ENCODE data around the gene CARS2.
"Not testable (repeated sequence)": the region's sequence is repeated elsewhere in the genome, so short reads cannot be mapped to it uniquely, and the experiment has no call there.

Gene CARS2

DNA sequence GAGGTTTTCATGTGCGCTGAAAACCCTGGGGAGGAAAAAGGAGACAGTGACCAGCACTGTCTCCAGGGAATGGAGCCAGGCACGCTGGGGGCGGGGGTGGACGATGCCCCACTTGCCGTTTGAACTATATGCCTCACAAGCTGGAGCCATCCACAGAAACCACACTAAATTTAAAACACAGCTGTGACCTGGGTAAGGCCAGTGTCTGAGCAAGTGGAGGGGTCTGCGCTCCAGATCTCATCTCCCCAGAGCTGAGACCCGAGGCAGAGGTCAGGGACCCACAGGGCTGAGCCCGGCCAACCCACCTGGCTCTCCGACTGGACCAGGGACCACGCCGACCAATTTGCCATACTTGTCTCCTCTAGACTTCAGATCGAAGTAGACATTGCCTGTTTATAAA lies 23.2 kb downstream of the CARS2 start:
- DNase-seq (ENCODE audit: low spot score), result no peak

DNA sequence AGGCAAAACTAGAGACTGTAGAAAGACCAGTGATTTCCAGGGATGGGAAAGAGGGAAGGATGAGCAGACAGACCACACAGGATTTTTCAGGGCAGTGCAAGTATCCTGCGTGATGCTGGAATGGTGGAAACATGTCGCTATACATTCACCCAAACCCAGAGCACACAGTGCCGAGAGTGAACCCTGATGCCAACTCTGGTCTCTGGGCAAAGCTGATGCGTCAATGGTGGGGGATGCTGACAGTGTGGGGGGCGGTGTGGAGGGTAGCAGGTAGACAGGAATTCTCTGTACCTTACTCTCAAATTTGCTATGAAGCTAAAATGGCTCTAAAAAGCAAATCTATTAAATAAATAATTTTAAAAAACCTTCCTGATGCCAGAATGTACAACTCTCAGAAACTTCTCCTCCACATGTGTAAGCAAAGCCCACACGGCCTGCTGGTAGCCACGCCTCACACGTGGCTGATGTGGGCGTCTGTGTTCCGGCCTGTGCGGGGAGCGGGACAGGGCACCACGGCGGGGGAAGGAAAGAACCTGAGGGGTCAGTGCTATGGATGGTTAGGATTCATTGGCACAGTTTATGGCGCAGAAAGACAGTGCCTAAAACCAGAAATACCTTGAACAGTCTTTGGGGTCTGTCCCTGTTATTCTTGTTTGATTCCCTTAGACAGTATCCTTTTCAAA lies 23.9 kb downstream of the CARS2 start:
- DNase-seq (ENCODE audit: low spot score), result no peak

DNA sequence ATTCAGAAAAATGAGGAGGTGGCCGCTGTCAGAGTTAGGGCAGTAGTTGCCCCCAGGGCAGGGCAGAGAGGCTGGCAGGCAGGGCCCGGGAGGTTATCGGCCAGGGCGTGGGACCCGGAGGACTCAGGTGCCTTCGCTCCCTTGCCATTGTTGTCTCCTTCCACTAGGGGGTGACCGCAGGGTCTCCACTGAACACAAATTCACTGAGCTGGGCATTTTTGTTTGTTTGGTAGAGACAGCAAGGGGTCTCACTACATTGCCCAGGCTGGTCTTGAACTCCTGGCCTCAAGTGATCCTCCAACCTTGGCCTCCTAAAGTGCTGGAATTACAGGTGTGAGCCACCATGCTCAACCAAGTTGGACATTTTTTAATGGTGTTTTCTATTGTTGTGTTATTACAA lies 25.1 kb downstream of the CARS2 start:
- no peak for DNase-seq (ENCODE audit: low spot score)

DNA sequence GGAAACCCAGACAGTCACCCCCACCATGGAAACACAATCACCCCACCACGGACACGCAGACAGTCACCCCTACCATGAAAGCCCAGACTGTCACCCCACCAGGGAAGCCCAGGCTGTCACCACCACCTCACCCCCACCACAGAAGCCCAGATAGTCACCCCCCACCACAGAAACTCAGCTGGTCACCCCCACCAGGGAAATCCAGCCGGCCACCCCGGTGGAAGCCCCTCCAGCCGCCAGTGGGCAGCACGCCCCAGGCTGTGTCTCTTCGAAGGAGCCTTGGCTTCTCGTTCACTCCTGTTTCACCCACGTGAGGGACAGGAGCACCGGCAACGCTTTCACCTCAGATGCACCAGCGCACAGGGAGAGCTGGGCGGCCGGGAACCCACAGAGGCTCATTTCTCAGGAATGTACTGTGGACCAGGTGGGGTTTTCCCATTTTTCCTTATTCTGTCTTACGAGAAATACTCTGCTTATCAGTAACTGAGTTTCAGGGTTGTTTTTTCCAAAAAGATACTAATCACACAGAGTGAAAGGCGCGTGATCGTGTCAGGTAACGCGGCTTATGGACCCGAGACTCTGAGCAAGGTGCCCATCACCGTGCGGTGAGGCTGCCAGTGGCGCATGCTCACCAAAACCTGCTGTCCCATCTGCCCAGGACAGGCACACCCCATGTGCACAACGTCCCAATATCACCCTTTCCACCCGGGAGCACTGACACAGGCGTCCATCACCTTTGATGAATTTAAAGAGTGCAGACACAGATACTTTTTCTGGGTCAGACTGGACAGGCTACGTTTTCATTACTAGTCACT lies 28.0 kb downstream of the CARS2 start:
- no peak for DNase-seq (ENCODE audit: low spot score)

DNA sequence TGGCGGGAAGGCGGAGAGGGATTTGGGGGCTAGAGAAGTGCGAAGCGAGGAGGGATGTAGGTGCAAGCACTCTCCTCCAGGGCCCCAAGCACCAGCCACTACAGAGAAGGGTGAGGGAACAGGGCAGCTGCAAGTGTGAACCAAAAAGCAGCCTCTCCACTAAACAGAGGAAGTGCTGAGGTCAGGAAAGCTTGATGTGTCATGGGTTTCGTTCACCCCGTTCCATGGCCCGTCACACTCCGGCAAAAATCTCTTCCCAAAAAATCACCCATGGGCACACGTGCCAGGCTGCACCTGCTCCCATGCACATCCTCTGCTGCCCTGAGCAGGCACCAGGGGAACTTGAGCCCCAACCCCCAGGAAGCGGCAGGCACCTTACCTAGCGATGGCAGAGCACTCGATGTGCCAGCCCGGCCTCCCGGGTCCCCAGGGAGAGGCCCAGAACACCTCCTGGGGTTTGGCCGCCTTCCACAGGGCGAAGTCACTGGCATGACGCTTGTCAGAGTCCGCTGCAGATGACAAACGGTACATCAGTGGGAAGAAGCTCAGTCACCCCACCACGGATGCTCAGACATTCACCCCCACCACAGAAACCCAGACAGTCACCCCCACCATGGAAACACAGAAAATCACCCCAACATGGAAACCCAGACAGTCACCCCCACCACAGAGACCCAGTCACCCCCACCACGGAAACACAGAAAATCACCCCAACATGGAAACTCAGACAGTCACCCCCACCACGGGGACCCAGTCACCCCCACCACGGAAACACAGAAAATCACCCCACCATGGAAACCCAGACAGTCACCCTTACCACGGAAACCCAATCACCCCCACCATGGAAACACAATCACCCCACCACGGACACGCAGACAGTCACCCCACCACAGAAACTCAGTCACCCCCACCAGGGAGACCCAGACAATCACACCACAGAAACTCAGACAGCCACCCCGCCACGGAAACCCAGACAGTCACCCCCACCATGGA lies 29.0 kb downstream of the CARS2 start:
- no peak for DNase-seq (ENCODE audit: low spot score)

DNA sequence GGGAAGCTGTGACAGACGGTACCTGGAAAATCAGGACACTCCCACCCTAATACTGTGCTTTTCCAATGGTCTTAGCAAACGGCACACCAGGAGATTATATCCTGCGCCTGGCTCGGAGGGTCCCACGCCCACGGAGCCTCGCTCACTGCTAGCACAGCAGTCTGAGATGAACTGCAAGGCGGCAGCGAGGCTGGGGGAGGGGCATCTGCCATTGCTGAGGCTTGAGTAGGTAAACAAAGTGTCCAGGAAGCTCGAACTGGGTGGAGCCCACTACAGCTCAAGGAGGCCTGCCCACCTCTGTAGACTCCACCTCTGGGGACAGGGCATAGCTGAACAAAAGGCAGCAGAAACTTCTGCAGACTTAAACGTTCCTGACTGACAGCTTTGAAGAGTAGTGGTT lies 36.1 kb downstream of the CARS2 start:
- not testable (repeated sequence) for DNase-seq (ENCODE audit: low spot score)

DNA sequence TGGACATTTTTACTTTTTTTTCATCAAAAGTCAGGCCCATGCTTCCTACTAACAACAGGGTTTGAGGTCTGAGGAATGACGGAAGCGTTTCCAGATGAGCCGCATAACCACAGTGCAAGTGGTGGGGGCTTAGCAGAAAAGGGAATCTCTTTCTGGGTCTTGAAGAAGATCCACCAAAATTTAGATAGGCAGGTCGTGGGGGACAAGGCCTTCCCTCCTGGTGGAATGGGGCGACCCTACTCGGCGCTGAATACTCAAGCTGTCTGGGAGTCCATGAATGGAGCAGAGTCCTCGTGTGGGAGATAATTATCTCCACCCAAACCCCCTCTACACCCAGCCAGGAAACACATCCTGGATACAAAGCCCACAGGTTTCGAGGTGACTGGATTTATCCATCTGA lies 36.9 kb downstream of the CARS2 start:
- DNase-seq (ENCODE audit: low spot score), result no peak

DNA sequence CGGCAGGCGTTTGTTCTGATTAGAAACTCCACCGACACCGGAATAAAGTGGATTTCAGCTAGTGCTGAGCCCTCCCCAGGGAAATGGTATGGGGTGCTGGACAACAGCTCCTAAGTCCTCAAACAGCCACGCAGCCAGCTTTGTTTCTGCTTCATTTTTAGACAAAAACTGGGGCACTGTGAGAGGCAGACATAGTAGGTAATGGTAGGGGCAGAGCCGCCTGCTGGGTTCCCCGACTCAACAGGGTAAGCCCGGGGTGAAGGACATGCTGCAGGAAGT lies 39.7 kb downstream of the CARS2 start:
- no peak for DNase-seq (ENCODE audit: low spot score)

DNA sequence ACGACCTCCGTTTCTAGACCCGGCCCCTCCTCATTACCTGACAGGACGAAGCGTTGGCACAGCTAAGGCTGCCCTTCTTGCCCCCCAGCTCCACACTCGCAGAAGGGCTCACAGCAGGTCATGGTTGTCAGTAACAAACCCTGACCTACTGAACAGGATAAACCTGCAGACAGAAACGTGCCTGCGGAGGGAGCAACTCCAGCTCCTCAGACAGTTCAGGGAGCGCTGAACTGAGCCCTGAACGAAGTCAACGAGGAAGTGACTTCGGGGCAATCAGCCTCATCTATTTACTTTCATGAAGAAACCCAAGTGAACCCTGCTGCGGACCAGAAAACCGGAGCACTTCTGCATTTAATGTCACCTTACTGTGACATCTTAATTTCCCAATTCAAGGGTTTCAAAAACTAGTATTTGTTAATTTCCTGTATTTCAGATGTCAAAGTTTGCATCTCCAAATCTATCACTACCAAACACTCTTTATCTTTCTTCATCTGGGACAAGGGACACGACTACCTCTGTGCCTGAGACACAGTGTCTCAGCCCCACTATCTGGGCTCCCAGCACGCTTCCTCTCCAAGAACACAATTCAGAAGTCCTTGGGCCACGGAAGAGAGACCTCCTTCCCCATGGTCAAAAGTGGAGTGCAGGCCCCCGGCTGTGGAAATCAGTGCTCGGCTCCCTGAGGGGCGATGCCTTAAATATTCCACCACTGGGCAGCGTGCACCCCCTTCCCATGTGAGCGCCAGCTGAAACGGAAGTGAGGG lies 40.2 kb downstream of the CARS2 start:
- no peak for DNase-seq (ENCODE audit: low spot score)

DNA sequence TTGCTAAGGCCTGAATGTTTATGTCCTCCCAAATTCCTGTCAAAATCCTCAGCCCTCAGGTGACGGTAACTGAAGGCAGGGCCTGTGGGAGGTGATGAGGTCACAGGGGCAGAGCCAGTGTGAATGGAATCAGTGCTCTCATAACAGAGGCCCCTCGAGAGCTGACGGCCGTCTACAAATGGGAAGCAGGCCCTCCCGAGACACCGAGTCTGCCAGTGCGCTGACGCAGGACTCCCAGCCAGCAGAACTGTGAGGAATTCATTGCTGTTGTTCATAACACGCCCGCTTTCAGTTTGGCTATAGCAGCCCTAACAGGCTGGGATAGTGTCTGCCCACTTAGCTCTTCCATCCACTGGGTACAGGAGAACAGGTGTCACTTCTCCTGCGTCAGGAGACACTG lies 41.2 kb downstream of the CARS2 start:
- no peak for DNase-seq (ENCODE audit: low spot score)

DNA sequence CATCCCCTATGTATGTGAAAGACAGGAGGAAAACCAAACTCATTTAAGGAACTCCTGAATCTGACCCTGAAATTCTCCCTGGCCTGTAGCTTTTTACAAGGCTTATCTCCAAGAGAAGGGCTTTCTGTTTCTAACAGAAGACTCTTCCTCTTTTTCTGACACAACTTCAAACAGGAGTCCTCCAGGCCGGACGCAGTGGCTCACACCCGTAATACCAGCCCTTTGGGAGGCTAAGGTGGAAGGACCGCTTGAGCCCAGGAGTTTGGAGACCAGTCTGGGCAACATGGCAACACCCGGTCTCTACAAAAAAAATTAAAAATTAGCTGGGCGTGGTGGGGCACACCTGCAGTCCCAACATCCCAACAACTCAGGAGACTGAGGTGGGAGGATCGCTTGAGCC lies 41.9 kb downstream of the CARS2 start:
- no peak for DNase-seq (ENCODE audit: low spot score)

DNA sequence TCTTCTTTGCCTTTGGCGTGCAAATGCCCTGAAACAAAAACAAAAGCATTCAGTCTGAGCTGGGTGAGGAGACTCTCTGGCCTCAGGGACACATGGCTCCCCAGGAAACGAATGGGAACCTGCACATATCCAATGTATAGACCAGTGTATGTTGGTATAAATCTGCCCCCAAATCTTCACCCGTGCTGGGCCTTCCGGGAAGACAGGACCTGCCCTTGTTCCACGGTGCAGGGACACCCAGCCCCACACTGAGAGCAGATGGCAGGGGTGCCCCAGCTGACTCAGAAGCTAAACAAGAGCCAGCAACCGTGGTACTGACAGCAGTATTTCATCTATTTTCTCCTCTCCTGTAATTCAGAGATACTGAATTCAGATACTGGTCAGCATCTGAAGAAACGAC lies 42.4 kb downstream of the CARS2 start:
- no peak for DNase-seq (ENCODE audit: low spot score)

DNA sequence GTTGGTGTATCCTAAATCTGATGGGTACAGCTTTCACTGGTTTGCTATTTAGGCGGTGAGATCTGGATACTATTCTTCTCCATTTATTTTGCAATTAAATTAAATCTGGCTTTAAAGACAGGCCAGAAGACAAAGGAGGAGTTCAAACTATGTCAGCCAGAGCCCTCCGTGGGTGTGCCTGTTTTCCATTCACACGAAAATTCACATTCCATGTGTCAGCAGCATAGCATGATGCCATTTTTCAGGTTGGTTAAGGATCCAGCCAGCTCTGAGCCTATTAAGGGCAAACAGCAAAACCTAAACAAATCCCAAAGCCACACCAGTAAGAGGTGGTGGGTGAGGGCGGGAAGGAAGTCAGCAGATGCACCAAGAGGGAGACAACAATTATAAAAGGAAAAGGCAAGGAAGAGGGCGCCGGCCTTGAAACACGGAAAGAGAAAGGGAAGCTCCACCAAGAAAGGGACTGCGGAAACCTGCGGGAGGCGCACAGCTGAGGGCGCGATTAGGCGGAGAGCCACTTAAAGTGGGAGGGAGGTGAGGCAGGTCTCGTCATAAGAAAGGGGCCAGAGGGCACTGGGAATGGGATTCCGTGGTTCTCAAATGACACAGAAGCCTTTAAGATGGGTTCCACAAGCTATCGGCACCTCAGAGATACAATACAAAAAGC lies 43.0 kb downstream of the CARS2 start:
- DNase-seq (ENCODE audit: low spot score), result no peak

DNA sequence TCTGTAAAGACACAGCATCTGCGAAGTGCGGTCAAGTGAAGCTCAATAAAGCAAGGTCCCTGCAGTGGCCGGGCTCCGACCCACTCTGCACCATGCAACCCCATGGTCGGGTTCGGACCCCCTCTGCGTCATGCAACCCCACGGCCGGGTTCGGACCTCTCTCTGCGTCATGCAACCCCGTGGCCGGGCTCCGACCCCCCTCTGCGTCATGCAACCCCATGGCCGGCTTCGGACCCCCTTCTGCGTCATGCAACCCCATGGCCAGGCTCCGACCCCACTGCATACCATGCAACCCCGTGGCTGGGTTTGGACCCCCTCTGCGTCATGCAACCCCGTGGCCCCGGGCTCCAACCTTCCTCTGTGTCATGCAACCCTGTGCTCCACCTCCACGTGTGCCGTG lies 43.8 kb downstream of the CARS2 start:
- DNase-seq (ENCODE audit: low spot score), result no peak

DNA sequence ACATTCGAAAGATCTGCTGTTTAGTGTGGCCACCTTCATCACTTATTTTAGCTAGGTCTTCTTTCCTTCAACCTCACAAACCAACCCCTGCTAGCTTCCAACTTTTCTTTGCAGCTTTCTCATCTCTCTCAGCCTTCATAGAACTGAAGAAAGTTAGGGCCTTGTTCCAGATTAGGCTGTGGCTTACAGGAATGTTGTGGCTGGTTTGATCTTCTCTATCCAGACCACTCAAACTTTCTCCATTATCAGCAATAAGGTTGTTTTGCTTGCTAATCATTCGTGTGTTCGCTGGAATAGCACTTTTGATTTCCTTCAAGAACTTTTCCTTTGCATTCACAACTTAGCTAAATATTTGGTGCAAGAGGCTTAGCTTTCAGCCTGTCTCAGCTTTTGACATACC lies 44.7 kb downstream of the CARS2 start:
- DNase-seq (ENCODE audit: low spot score), result no peak

DNA sequence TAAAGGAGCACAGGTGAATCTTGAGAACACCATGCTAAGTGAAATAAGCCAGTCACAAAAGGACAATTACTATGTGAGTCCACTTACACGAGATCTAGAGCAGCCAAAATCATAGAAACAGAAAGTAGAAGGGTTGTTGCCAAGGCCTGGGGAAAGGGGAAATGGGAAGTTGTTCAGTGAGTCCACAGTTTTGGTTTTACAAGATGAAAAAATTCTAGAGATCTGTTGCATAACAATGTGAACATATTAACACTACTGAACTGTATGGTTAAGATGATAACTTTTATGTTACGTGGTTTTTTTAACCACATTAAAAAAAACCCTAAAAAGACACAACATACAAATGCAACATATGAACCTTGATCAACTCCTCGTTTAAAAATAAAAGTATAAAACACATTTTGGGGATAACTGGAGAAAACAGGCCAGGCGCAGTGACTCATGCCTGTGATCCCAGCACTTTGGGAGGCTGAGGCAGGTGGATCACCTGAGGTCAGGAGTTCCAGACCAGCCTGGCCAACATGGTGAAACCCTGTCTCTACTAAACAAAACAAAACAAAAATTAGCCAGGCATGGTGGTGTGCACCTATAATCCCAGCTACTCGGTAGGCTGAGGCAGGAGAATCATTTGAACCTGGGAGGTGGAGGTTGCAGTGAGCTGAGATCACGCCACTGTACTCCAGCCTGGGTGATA lies 47.6 kb downstream of the CARS2 start:
- DNase-seq (ENCODE audit: low spot score), result not testable (repeated sequence)

DNA sequence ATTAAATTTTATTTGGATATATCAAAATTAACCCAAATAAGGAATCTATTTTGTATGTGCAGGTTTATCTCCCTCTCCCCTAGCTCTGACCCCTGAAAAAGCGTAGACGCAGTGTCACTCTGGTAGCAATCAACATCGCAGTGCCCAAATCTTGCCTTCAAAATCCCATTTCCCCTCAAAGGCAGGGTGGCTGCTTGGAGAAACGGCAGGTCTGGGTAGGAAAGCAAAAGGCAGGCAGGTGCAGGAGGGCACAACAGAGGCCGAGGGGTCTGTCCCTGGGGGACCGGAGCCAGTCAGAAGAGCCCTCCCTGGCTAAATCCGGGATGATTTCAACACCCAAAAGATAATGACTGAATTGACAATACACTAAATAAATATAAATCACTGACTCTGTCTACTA lies 48.7 kb downstream of the CARS2 start:
- no peak for DNase-seq (ENCODE audit: low spot score)

DNA sequence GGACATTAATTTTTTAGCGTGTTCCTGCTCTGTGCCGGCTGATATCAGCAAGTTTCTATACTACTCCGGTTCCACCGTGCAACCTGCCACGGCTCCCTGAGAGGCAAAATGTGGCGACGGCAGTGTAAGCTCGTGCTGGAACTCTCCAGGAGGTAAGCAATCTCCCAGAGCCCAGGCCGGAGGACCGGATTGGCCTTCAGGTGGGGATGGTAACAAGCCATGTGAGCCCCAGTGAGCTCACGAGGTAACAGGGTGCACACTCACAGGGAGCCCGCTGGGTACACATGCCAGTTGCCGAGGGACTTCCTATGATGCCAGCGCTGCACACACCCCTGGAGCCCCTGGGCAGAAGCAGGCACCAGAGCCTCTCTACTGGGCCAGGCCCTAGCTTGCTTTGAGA lies 52.1 kb downstream of the CARS2 start:
- DNase-seq (ENCODE audit: low spot score), result no peak

DNA sequence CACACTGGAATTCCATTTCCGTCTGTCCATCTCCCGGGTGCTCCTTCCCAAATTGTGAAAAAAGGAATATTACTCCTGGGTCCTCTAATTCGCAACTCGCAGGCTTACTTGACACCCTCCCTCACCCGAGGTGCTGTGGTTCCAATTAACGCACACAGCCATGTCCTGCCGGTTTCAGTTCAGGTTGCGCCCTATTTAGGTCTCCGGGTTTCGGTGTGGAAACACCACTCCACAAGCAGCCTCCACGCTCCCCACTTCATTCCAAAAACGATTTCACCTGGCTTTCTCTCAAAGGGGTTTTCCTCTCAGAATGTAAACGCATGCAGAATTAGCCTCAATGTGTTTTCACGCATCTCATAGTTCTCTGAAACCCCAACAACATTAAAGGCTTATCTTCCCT lies 52.6 kb downstream of the CARS2 start:
- no peak for DNase-seq (ENCODE audit: low spot score)

DNA sequence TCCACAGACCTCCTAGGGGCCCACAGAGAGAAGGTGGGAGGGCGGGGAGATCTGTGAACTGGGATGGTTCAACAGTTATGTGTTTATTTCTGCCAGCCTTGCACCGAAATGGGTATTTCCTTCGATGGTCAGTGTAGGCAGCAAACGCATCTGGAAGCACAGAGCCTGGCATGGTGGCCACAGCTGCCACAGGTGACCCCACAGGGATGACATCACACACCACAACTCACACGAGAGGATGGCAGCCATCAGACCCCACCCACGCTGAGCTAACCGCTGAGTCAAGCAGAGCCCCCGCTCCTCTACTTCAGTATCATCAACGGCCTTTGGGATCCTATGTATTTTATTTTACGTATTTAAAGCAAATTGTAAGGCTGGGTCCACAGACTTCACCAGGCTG lies 53.2 kb downstream of the CARS2 start:
- DNase-seq (ENCODE audit: low spot score), result no peak

DNA sequence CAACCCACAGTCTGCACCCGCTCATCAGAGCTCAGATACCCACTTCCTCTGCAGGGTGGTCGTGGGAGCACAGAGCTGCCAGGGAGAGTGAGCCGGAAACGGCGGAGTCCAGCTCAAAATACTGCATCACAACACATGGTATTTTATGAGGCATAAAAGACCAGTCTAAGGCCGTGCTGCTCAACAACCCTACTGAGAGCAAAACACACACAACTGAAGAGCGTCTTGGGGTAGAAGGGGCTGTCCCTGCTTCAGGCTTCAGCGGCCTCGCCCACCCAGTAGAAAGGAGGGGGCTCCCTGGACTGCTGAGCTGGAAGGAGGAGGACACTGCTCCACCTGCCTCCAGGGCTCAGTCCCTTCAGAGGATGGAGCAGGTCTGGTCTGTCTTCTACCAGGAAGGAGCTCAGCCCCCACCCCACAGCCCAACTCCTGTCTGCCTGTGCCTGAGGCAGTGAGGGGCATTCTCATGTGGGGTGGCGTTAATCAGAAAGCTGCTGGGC lies 53.6 kb downstream of the CARS2 start:
- DNase-seq (ENCODE audit: low spot score), result no peak
